Measurements from ENCODE around the gene LIPE. TPM values are rescaled to one million over a fixed set of nuclear protein-coding genes. Genes with fewer than 3 reads are reported as not detected.

Gene LIPE
- total and polyA plus RNA-seq, 7 donors, result 5.3 to 27.7 (median 9.3) TPM

DNA sequence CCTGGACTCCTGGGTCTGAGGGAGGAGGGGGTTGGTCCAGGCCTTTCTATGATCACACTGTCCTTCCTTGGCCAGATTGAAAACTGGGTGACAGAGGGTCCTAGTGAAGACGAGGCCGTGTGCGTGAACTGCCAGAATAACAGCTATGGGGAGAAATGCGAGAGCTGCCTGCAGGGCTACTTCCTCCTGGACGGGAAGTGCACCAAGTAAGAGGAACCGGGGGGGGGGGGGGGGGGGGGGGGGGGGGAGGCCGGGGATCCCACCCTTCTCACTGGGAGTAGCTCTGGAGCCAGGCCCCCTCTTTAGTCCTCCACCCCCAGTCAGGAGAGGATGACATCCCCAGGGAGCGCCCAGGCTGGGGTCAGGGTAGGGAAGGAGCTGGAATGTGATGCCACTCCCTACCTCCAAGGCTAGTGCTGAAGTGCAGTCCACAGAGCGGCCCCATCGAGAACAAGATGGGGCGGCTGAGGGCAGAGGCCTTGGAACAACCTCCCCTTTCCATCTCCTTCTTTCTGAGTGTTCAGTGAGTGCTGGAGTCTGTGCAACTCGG is 56.5 kb downstream of the LIPE start:
- Histone ChIP-seq H3K36me3 (ENCODE audit: insufficient read depth in 1 of 2, low read depth in 1 of 2) (peaks cover 0 to 12% of the 10 kb centered on the region in 2 donors), H3K9me3 (no peaks in the 10 kb centered on the region), H3K4me3 (no peak overlapping the region), H3K27me3 (ENCODE audit: insufficient read depth in 3 of 3, low read length in 2 of 3) (no peaks in the 10 kb centered on the region), H3K27ac (no peak overlapping the region), H3K4me1 (peaks cover 15% of the 10 kb centered on the region)
- intact Hi-C loops (cut with DNase I), result no loop called here
- ATAC-seq (no peak), DNase-seq (no peak)
- 73 to 85% (median 82%) methylated on average over 10 to 12 of the region's 12 CpGs for WGBS, 3 donors
- TF ChIP-seq, protein P1, sequence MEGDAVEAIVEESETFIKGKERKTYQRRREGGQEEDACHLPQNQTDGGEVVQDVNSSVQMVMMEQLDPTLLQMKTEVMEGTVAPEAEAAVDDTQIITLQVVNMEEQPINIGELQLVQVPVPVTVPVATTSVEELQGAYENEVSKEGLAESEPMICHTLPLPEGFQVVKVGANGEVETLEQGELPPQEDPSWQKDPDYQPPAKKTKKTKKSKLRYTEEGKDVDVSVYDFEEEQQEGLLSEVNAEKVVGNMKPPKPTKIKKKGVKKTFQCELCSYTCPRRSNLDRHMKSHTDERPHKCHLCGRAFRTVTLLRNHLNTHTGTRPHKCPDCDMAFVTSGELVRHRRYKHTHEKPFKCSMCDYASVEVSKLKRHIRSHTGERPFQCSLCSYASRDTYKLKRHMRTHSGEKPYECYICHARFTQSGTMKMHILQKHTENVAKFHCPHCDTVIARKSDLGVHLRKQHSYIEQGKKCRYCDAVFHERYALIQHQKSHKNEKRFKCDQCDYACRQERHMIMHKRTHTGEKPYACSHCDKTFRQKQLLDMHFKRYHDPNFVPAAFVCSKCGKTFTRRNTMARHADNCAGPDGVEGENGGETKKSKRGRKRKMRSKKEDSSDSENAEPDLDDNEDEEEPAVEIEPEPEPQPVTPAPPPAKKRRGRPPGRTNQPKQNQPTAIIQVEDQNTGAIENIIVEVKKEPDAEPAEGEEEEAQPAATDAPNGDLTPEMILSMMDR (IDR thresholded peaks at IDR 0.05), result no peak

DNA sequence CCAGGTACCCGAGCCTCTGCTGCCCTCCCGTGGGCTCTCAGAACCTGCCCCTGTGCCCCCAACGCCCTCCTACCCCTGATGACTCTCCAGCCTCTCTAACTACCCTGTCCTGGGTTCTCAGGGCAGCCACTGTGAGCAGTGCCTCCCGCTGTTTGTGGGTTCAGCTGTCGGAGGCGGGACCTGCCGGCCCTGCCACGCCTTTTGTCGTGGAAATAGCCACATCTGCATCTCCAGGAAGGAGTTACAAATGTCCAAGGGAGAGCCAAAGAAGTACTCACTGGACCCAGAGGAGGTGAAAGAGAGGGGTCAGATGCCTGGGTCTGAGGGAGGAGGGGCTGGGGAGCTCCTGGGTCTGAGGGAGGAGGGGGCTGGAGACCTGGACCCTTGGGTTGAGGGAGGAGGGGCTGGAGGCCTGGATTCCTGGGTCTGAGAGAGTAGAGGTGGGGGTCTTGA is 57.1 kb downstream of the LIPE start:
- H3K36me3 ChIP-seq (ENCODE audit: insufficient read depth in 1 of 2, low read depth in 1 of 2), result peaks cover 0 to 7% of the 10 kb centered on the region in 2 donors
- H3K27me3 ChIP-seq (ENCODE audit: insufficient read depth in 3 of 3, low read length in 2 of 3), result no peaks in the 10 kb centered on the region
- no peak for ATAC-seq
- DNase-seq, result no peak
- no peak overlapping the region for H3K27ac ChIP-seq
- no peak overlapping the region for H3K4me3 ChIP-seq
- H3K4me1 ChIP-seq, result peaks cover 16% of the 10 kb centered on the region
- intact Hi-C loops (cut with DNase I), result no loop called here
- no peaks in the 10 kb centered on the region for H3K9me3 ChIP-seq
- WGBS, 3 donors, result 77 to 81% (median 78%) methylated on average over 9 of the region's 9 CpGs
- TF ChIP-seq, protein P1 (IDR thresholded peaks at IDR 0.05), result no peak

DNA sequence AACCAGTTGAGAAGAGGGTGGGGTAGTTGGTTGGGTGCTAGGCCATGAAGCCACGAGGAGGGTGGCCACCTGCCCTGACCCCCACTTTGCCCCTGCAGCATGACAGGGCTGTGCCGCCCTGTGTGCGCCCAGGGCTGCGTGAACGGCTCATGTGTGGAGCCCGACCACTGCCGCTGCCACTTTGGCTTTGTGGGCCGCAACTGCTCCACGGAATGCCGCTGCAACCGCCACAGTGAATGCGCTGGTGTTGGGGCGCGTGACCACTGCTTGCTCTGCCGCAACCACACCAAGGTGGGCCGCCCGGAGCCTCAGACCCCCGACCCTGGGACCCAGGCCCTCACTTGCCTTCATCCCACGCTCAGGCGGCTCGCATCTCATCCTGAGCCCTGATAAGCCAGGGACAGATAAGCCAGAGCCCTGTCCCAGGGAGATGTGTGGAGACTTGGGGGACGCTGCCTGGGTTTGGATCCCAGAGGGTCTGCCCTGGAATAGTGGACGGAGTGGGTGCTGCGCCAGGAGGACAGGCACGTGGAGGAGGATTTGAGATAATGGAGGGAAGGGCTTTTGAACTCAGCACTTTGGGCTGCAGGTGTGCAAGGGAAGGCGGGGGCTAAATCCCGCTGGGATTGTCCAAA is 57.6 kb downstream of the LIPE start:
- H3K9me3 ChIP-seq, result no peaks in the 10 kb centered on the region
- TF ChIP-seq, protein P1 (IDR thresholded peaks at IDR 0.05), result no peak
- H3K27me3 ChIP-seq (ENCODE audit: insufficient read depth in 3 of 3, low read length in 2 of 3), result no peaks in the 10 kb centered on the region
- WGBS, 3 donors, result 93 to 94% (median 93%) methylated on average over 25 to 27 of the region's 27 CpGs
- H3K36me3 ChIP-seq (ENCODE audit: insufficient read depth in 1 of 2, low read depth in 1 of 2), result peaks cover 0 to 3% of the 10 kb centered on the region in 2 donors
- no peak overlapping the region for H3K27ac ChIP-seq
- ATAC-seq (no peak), DNase-seq (no peak)
- H3K4me3 ChIP-seq, result no peak overlapping the region
- H3K4me1 ChIP-seq, result peaks cover 20% of the 10 kb centered on the region
- intact Hi-C loops (cut with DNase I), result no loop called here

DNA sequence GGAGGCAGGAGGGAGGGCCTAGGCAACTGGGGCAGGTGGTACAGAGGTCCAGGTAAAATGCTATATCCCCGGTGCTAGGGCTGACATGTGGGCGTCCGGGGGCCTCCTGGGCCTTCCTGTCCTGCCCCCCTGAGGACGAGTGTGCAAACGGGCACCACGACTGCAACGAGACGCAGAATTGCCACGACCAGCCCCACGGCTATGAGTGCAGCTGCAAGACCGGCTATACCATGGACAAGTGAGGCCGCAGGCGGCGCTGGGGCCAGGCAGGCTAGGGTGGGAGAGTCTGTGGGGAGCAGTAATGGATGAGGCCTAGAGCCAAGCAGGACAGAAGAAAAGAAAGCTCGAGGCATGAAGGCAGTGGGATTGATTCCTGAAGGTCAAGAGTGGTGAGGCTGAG is 58.4 kb downstream of the LIPE start:
- ATAC-seq (no peak), DNase-seq (no peak)
- no peaks in the 10 kb centered on the region for H3K9me3 ChIP-seq
- H3K4me1 ChIP-seq, result peaks cover 20% of the 10 kb centered on the region
- no peak overlapping the region for H3K27ac ChIP-seq
- intact Hi-C loops (cut with DNase I), result no loop called here
- peaks cover 0 to 9% of the 10 kb centered on the region in 2 donors for H3K36me3 ChIP-seq (ENCODE audit: insufficient read depth in 1 of 2, low read depth in 1 of 2)
- 91 to 94% (median 94%) methylated on average over 15 of the region's 15 CpGs for WGBS, 3 donors
- no peaks in the 10 kb centered on the region for H3K27me3 ChIP-seq (ENCODE audit: insufficient read depth in 3 of 3, low read length in 2 of 3)
- TF ChIP-seq, protein P1 (IDR thresholded peaks at IDR 0.05), result no peak
- H3K4me3 ChIP-seq, result no peak overlapping the region

All from psoas muscle (tissue), 8 donors.